Caco-2 (cell line): Measurements from ENCODE around the gene PRKCI. TPM values are rescaled to one million over a fixed set of nuclear protein-coding genes. Genes with fewer than 3 reads are reported as not detected.
"Not testable (repeated sequence)": the region's sequence is repeated elsewhere in the genome, so short reads cannot be mapped to it uniquely, and the experiment has no call there.

Source experiments
- BruUV-seq: library from RNA; stranded (reverse); fragments of 400-500 nt; replicated peaks from 2 replicates; lab custom pipeline; 2021; lab: Mats Ljungman, UMichigan
- CTCF ChIA-PET: fragments of 300-600 bp; sonication (Branson Sonifier 250); formaldehyde crosslinking; loops from one replicate; lab custom pipeline; 2022; ENCODE audit warnings: antibody characterized with exemption; lab: Charles Lee
- POLR2A ChIA-PET: fragments of 300-600 bp; sonication (Branson Sonifier 250); formaldehyde crosslinking; loops from one replicate; lab custom pipeline; 2022; ENCODE audit warnings: antibody characterized with exemption; lab: Charles Lee
- DNase-seq, 2 experiments: peaks; one replicate each; pipeline versions ENCODE4 v3.0.0 to v3.0.0-alpha.2; 2020 to 2022
- H3K27me3 ChIP-seq: replicated peaks from 2 replicates; pipeline ENCODE4 v1.6.0; 2011; ENCODE audit warnings: low read length; ENCODE audit not compliant: control insufficient read depth, insufficient read depth
- H3K36me3 ChIP-seq: 2 replicates; pipeline ENCODE4 v1.5.1; 2011; ENCODE audit warnings: low read length; ENCODE audit not compliant: control insufficient read depth, insufficient read depth
- H3K4me1 ChIP-seq: fragments of 250-450 bp; sonication (Bioruptor Pico); 2 replicates; pipeline ENCODE4 v1.5.1; 2020; ENCODE audit warnings: mild to moderate bottlenecking
- H3K4me3 ChIP-seq: 2 replicates; pipeline ENCODE4 v1.5.1; 2011; ENCODE audit warnings: low read depth, mild to moderate bottlenecking, control low read depth, low read length
- H3K9me3 ChIP-seq: fragments of 250-450 bp; sonication (Bioruptor Pico); 2 replicates; pipeline ENCODE4 v1.5.1; 2020; ENCODE audit warnings: mild to moderate bottlenecking, moderate library complexity
- H3K27ac Mint-ChIP-seq: one replicate; pipeline ENCODE4 v1.8.0; 2022; ENCODE audit warnings: mixed read lengths; ENCODE audit not compliant: unreplicated experiment
- H3K27me3 Mint-ChIP-seq: one replicate; pipeline ENCODE4 v1.8.0; 2022; ENCODE audit warnings: mixed read lengths; ENCODE audit not compliant: insufficient read depth, unreplicated experiment
- H3K36me3 Mint-ChIP-seq: one replicate; pipeline ENCODE4 v1.8.0; 2022; ENCODE audit warnings: mild to moderate bottlenecking, mixed read lengths; ENCODE audit not compliant: insufficient read depth, unreplicated experiment
- H3K4me1 Mint-ChIP-seq: one replicate; pipeline ENCODE4 v1.8.0; 2022; ENCODE audit warnings: low read depth, mixed read lengths; ENCODE audit not compliant: unreplicated experiment
- H3K4me3 Mint-ChIP-seq: one replicate; pipeline ENCODE4 v1.8.0; 2022; ENCODE audit warnings: mild to moderate bottlenecking, moderate library complexity, mixed read lengths; ENCODE audit not compliant: unreplicated experiment
- H3K9me3 Mint-ChIP-seq: one replicate; pipeline ENCODE4 v1.8.0; 2022; ENCODE audit warnings: mixed read lengths; ENCODE audit not compliant: unreplicated experiment
- CTCF ChIP-seq, 2 experiments: fragments of 200-600 bp in 1 of 2; IDR thresholded peaks; 1 replicate in 1 of 2; 2 replicates in 1 of 2; pipeline versions ENCODE4 v1.5.1 to v1.8.0; 2011 to 2022; ENCODE audit warnings: antibody characterized with exemption in 1 of 2, control low read depth in 1 of 2, inconsistent platforms in 1 of 2, low read depth in 1 of 2, low read length in 1 of 2, mild to moderate bottlenecking in 1 of 2, moderate library complexity in 1 of 2; ENCODE audit not compliant: insufficient read depth in 1 of 2, severe bottlenecking in 1 of 2, unreplicated experiment in 1 of 2
- intact Hi-C: fragments of 100-400 bp; cut with micrococcal nuclease; formaldehyde crosslinking; loops from one replicate; pipeline ENCODE4 v1.10.0; 2022; ENCODE audit not compliant: unreplicated experiment
- total RNA-seq: library from RNA; stranded (reverse); gene quantifications from 2 replicates; pipeline ENCODE4 v1.2.3, GENCODE V29; 2022

Gene PRKCI
- total RNA-seq, 1 experiment from 2014 or later: 45.8 TPM

GRCh38 chr3:170204023-170204472, 18.2 kb upstream of the PRKCI start:
- TF ChIP-seq CTCF (IDR thresholded peaks at IDR 0.05; ENCODE audit: insufficient read depth in 1 of 2, low read depth in 1 of 2, low read length in 1 of 2, severe bottlenecking in 1 of 2, unreplicated experiment in 1 of 2): no peak
- Mint-ChIP-seq H3K9me3 (no peaks in the 10 kb centered on the region), H3K36me3 (peaks cover 6% of the 10 kb centered on the region), H3K27me3 (no peaks in the 10 kb centered on the region), H3K27ac (no peak overlapping the region), H3K4me1 (peaks cover 7% of the 10 kb centered on the region), H3K4me3 (no peak overlapping the region)
- Histone ChIP-seq H3K4me3 (no peak overlapping the region), H3K9me3 (no peaks in the 10 kb centered on the region), H3K4me1 (peaks cover 16% of the 10 kb centered on the region; the same call in 1 of the 2 replicates), H3K36me3 (no peaks in the 10 kb centered on the region), H3K27me3 (no peaks in the 10 kb centered on the region)
- POLR2A ChIA-PET: no interaction called here
- no peak for DNase-seq
- intact Hi-C loops: no loop called here
- BruUV-seq: no TSS peak
- CTCF ChIA-PET: interaction anchor here (0.6 to 1.1 kb wide), 2 partner anchors 26 to 112 kb away, joined by 3 read pairs; no protein-coding TSS in a partner anchor

- H3K4me3 Mint-ChIP-seq: no peak overlapping the region
- no peak for TF ChIP-seq CTCF (IDR thresholded peaks at IDR 0.05; ENCODE audit: insufficient read depth in 1 of 2, low read depth in 1 of 2, low read length in 1 of 2, severe bottlenecking in 1 of 2, unreplicated experiment in 1 of 2)
- peaks cover 16% of the 10 kb centered on the region; the same call in 1 of the 2 replicates for H3K4me1 ChIP-seq
- H3K9me3 Mint-ChIP-seq: no peaks in the 10 kb centered on the region
- ChIA-PET CTCF (interaction anchor here (1.1 kb wide), 1 partner anchor 25 kb away, joined by 3 read pairs; no protein-coding TSS in a partner anchor), POLR2A (no interaction called here)
- no peak overlapping the region for H3K27ac Mint-ChIP-seq
- no peak for DNase-seq
- H3K4me3 ChIP-seq: no peak overlapping the region
- peaks cover 6% of the 10 kb centered on the region for H3K36me3 Mint-ChIP-seq
- no TSS peak for BruUV-seq
- intact Hi-C loops: no loop called here
- peaks cover 7% of the 10 kb centered on the region for H3K4me1 Mint-ChIP-seq
- H3K9me3 ChIP-seq: no peaks in the 10 kb centered on the region
- H3K27me3 ChIP-seq: no peaks in the 10 kb centered on the region
- no peaks in the 10 kb centered on the region for H3K36me3 ChIP-seq
- H3K27me3 Mint-ChIP-seq: no peaks in the 10 kb centered on the region
Measured at GRCh38 chr3:170204509-170204908, 17.7 kb upstream of the PRKCI start.

- peaks cover 7% of the 10 kb centered on the region for H3K4me1 Mint-ChIP-seq
- ChIA-PET CTCF (interaction anchor here (0.7 to 1.1 kb wide), 2 partner anchors 24 to 107 kb away, joined by 3 to 5 read pairs; no protein-coding TSS in a partner anchor), POLR2A (no interaction called here)
- TF ChIP-seq CTCF (IDR thresholded peaks at IDR 0.05; ENCODE audit: insufficient read depth in 1 of 2, low read depth in 1 of 2, low read length in 1 of 2, severe bottlenecking in 1 of 2, unreplicated experiment in 1 of 2): no peak
- H3K9me3 ChIP-seq: no peaks in the 10 kb centered on the region
- DNase-seq: no peak
- H3K27me3 ChIP-seq: no peaks in the 10 kb centered on the region
- no peaks in the 10 kb centered on the region for H3K36me3 ChIP-seq
- H3K27ac Mint-ChIP-seq: no peak overlapping the region
- no peak overlapping the region for H3K4me3 ChIP-seq
- H3K9me3 Mint-ChIP-seq: no peaks in the 10 kb centered on the region
- H3K4me3 Mint-ChIP-seq: no peak overlapping the region
- peaks cover 6% of the 10 kb centered on the region for H3K36me3 Mint-ChIP-seq
- H3K4me1 ChIP-seq: peaks cover 16% of the 10 kb centered on the region; the same call in 1 of the 2 replicates
- intact Hi-C loops: no loop called here
- no peaks in the 10 kb centered on the region for H3K27me3 Mint-ChIP-seq
- no TSS peak for BruUV-seq
Measured at GRCh38 chr3:170205302-170205701, 16.9 kb upstream of the PRKCI start.

- not testable (repeated sequence) for H3K9me3 Mint-ChIP-seq
Measured at GRCh38 chr3:170206164-170206762, 16.0 kb upstream of the PRKCI start.

More at GRCh38 chr3:170206164-170206762, 16.0 kb upstream of the PRKCI start:
- H3K4me3 Mint-ChIP-seq, H3K36me3 ChIP-seq, POLR2A ChIA-PET, BruUV-seq, H3K27me3 Mint-ChIP-seq, H3K27me3 ChIP-seq, DNase-seq, H3K36me3 Mint-ChIP-seq, H3K4me1 ChIP-seq, H3K27ac Mint-ChIP-seq, H3K4me1 Mint-ChIP-seq, H3K4me3 ChIP-seq, H3K9me3 ChIP-seq: not testable (repeated sequence)
- CTCF ChIA-PET: interaction anchor here (0.7 kb wide), 1 partner anchor 108 kb away, joined by 5 read pairs; no protein-coding TSS in a partner anchor
- intact Hi-C loops: loop anchor here (2.0 kb wide), 1 partner anchor 17 kb away; the partner anchor contains the start of gene PRKCI
